BE2C (cell line): Measurements from ENCODE around the gene ASPN. TPM values are rescaled to one million over a fixed set of nuclear protein-coding genes. Genes with fewer than 3 reads are reported as not detected.

Source experiments
- DNase-seq: peaks from one replicate; pipeline ENCODE4 v3.0.0-alpha.2; 2020
- H3K27me3 ChIP-seq: fragments of 250-450 bp; sonication (Bioruptor Pico); 2 replicates; pipeline ENCODE4 v1.5.1; 2020; ENCODE audit warnings: mild to moderate bottlenecking
- H3K36me3 ChIP-seq: fragments of 250-450 bp; sonication (Bioruptor Pico); 2 replicates; pipeline ENCODE4 v1.5.1; 2020; ENCODE audit warnings: mild to moderate bottlenecking
- H3K4me1 ChIP-seq: fragments of 250-450 bp; sonication (Bioruptor Pico); 2 replicates; pipeline ENCODE4 v1.5.1; 2020
- H3K4me3 ChIP-seq: 2 replicates; pipeline ENCODE4 v1.5.1; 2011; ENCODE audit warnings: low read depth, low read length
- H3K9me3 ChIP-seq: fragments of 250-450 bp; sonication (Bioruptor Pico); 2 replicates; pipeline ENCODE4 v1.5.1; 2020
- CTCF ChIP-seq: IDR thresholded peaks from 2 replicates; pipeline ENCODE4 v1.5.1; 2012; ENCODE audit warnings: mild to moderate bottlenecking, low read depth, low read length
- polyA plus RNA-seq: library from polyadenylated mRNA; unstranded; fragments of >200 nt; gene quantifications from one replicate; pipeline ENCODE4 v1.2.1, GENCODE V29; 2012; ENCODE audit warnings: low read depth, missing spikeins; ENCODE audit not compliant: insufficient read length, insufficient read depth

ASPN gene
- not detected for polyA plus RNA-seq

- Histone ChIP-seq H3K27me3 (no peaks in the 10 kb centered on the region), H3K4me3 (no peak within 1 kb of the TSS), H3K9me3 (no peaks in the 10 kb centered on the region), H3K36me3 (no peaks in the 10 kb centered on the region), H3K4me1 (peaks cover 4% of the 10 kb centered on the region; the same call in 1 of the 2 replicates)
- no peak for DNase-seq
- no peak for TF ChIP-seq CTCF
These were observed at the start of gene ASPN for GRCh38 chr9:92482329-92482728. TSS of gene ASPN (minus strand) at chr9:92482506.

- no peaks in the 10 kb centered on the region for H3K27me3 ChIP-seq
- no peak for TF ChIP-seq CTCF
- H3K9me3 ChIP-seq, result no peaks in the 10 kb centered on the region
- H3K4me1 ChIP-seq, result peaks cover 14% of the 10 kb centered on the region
- no peaks in the 10 kb centered on the region for H3K36me3 ChIP-seq
- H3K4me3 ChIP-seq, result no peak overlapping the region
- no peak for DNase-seq
These were observed 48.6 kb upstream of the ASPN start for GRCh38 chr9:92530893-92531292.

GRCh38 chr9:92529124-92529523 lies 46.8 kb upstream of the ASPN start:
- H3K27me3 ChIP-seq, result no peaks in the 10 kb centered on the region
- no peak for DNase-seq
- no peaks in the 10 kb centered on the region for H3K36me3 ChIP-seq
- H3K4me3 ChIP-seq, result no peak overlapping the region
- TF ChIP-seq CTCF, result no peak
- H3K9me3 ChIP-seq, result no peaks in the 10 kb centered on the region
- H3K4me1 ChIP-seq, result peaks cover 9% of the 10 kb centered on the region

- no peak for TF ChIP-seq CTCF
- Histone ChIP-seq H3K36me3 (no peaks in the 10 kb centered on the region), H3K9me3 (no peaks in the 10 kb centered on the region), H3K4me1 (peaks cover 9% of the 10 kb centered on the region), H3K4me3 (no peak overlapping the region), H3K27me3 (no peaks in the 10 kb centered on the region)
- no peak for DNase-seq
These were observed 46.2 kb upstream of the ASPN start for GRCh38 chr9:92528522-92528849.

- DNase-seq, result no peak
These were observed 45.7 kb upstream of the ASPN start for GRCh38 chr9:92527832-92528521.

More at GRCh38 chr9:92527832-92528521, 45.7 kb upstream of the ASPN start:
- no peaks in the 10 kb centered on the region for H3K27me3 ChIP-seq
- H3K4me1 ChIP-seq, result peaks cover 9% of the 10 kb centered on the region
- H3K36me3 ChIP-seq, result no peaks in the 10 kb centered on the region
- H3K4me3 ChIP-seq, result no peak overlapping the region
- H3K9me3 ChIP-seq, result no peaks in the 10 kb centered on the region
- TF ChIP-seq CTCF, result no peak
